SW 1271 (cell line): ENCODE results near the gene RPS6KA5.
"Not testable (repeated sequence)": the region's sequence is repeated elsewhere in the genome, so short reads cannot be mapped to it uniquely, and the experiment has no call there.

Experiments
- DNase-seq, 2 experiments: peaks; one replicate each; lab custom pipeline; 2025; lab: John Stamatoyannopoulos, UW

RPS6KA5 gene

GRCh38 chr14:91027561-91027960 lies 32.9 kb downstream of the RPS6KA5 start:
- DNase-seq, result no peak

DNA sequence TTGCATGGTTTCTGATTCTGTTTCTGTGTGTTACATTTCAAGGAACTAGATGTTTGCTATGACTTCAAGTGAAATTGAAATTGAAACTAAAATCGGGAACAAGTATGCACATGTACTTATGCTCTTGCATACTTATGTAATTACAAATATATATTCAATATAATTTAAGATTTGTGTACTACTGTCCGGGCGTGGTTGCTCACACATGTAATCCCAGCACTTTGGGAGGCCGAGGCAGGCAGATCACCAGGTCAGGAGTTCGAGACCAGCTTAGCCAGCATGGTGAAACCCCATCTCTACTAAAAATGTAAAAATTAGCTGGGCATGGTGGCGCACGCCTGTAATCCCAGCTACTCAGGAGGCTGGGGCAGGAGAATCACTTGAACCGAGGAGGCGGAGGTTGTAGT lies 37.8 kb downstream of the RPS6KA5 start:
- DNase-seq, result not testable (repeated sequence)

DNA sequence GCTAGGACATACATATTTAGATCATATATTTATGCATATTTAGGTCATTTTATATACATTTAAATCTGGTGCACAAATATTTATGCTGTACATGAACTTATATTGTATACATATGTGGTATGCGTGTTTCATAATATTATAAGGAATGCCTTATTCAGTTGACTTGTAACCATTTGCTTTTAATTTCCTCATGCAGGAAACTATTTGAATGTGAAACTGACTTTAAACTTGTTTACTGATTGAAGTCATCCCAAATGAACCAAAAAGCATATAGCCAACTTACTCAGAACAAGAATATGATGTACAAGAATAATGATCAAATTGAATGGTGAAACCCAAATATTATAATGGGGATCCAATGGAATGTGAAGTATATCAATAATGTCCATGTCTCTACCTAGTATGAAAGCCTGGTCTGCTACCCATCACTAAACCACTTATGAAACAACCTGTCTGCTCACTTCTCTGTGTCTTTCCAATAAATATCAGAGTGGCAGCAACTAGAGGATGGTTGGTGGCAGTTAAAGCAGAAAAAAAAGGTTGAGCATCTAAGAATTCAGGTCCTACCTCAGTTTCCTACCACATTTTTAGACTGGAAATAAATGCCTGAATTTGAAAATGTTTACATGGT lies 38.3 kb downstream of the RPS6KA5 start:
- DNase-seq, result no peak

GRCh38 chr14:91021115-91021514 lies 39.3 kb downstream of the RPS6KA5 start:
- DNase-seq, result no peak

- DNase-seq, result no peak
Measured at GRCh38 chr14:91019673-91020072, 40.8 kb downstream of the RPS6KA5 start.

- no peak for DNase-seq
Measured at GRCh38 chr14:91018481-91018880, 42.0 kb downstream of the RPS6KA5 start.

GRCh38 chr14:91016800-91017410 lies 43.5 kb downstream of the RPS6KA5 start:
- DNase-seq, result no peak

DNA sequence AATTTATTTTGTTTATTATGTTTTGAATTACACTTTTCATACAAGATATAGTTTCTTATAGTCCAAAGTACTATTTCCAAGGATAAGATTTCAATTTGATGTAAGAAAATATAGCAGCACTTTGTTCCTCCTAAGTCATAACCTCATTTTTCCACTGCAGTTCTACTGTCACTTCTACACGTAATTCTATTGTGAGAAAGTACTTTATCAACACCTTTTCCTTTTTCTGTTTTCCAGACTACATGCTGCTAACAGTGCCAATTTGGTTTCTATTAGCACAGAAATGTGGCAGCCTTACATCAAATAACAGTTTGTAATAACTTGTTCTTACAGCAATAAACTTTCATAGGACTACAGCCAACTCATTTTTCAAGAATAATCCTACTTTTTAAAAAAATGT lies 45.0 kb downstream of the RPS6KA5 start:
- no peak for DNase-seq

GRCh38 chr14:91012045-91012444 lies 48.4 kb downstream of the RPS6KA5 start:
- no peak for DNase-seq

DNA sequence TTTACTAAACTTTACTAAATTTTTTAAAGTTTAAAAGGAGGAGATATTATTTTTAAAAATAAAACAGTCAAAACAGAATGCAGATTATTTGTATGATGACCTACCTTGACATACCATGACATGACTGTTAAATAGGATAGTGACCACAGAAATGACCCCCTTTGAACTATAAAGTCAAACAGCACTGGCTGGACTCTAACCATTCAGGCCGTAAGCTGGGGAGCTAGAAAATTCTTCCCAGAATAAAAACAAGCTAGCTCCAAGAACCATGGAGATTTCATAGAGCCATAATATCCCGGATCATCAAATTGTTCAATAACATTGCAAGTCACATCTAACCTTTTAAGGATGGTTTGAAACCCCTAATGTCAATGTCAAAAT lies 50.3 kb downstream of the RPS6KA5 start:
- DNase-seq, result no peak

- DNase-seq, result no peak
Measured at GRCh38 chr14:91009501-91010152, 50.8 kb downstream of the RPS6KA5 start.

GRCh38 chr14:91008759-91009409 lies 51.6 kb downstream of the RPS6KA5 start:
- no peak for DNase-seq

GRCh38 chr14:91005716-91006115 lies 54.7 kb downstream of the RPS6KA5 start:
- DNase-seq, result no peak

DNA sequence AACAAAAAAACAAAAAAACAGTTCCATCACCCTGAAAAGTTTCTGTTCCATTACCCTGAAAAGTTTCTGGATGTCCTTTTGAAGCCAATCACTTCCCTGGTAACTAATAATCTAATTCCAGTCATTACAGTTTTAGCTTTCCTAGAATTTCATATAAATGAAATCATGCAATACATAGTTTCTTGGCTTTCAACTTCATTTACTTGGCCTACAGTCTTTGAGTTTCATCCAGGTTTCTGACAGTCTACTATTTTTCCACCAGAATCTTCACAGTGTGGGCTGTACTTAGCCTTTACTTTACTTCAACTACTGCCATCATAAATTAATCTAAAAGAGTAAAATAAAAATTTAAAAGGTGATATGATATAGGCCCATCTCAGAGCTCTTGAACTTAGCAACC lies 55.5 kb downstream of the RPS6KA5 start:
- DNase-seq, result no peak

- no peak for DNase-seq
Measured at GRCh38 chr14:90999299-90999698, 61.1 kb downstream of the RPS6KA5 start.

DNA sequence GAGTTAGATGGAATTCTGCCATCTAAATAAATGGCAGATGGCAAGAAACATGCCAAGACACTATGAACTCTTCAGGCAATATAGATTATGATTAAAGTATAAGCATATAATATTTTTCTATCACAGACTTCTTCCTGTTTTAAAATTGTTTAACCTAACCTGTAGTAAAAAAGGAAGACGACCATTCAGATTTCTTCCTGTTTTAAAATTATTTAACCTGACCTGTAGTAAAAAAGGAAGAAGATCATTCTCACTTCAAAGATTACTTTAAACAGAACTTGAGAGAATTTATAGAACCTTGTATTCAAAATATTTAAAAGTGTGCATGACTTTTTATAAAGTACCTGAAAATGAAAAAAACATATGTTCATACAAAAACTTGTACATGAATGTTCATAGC lies 63.5 kb downstream of the RPS6KA5 start:
- no peak for DNase-seq

- no peak for DNase-seq
Measured at GRCh38 chr14:90995785-90996184, 64.7 kb downstream of the RPS6KA5 start.

- no peak for DNase-seq
Measured at GRCh38 chr14:90993792-90994191, 66.6 kb downstream of the RPS6KA5 start.

DNA sequence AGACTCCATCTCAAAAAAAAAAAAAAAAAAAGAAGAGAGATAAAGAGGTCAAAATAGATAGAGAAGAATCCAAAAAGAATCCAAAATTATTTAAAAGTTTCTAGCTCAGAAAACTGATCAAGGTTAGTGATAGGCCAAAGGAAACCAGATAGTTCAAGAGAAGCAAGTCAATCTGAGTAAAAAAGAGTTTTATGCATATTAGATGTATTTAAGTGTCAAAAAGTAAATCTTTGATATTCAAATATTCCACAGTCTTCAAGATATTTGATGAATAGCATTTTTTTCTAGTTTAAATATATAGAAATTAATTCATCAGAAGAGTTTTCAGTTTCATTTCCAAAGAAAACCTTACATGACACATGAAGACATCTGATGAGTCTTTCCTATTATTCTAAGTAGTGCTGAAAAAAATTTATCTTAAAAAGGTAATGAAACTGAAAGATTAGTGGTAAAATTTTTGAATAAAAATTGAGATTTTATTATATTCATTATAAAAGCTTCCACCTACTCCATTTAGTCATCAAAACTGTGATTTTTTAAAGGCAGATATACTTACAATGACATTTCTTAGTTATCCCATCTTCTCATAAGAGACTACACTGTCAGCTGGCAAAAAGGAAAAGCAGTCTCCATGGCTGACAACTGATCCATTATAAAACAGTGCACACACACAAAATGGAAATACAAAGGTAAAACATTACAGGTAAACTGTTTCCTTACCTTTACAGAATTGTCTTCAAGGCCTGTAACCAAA lies 68.6 kb downstream of the RPS6KA5 start:
- DNase-seq, result no peak

DNA sequence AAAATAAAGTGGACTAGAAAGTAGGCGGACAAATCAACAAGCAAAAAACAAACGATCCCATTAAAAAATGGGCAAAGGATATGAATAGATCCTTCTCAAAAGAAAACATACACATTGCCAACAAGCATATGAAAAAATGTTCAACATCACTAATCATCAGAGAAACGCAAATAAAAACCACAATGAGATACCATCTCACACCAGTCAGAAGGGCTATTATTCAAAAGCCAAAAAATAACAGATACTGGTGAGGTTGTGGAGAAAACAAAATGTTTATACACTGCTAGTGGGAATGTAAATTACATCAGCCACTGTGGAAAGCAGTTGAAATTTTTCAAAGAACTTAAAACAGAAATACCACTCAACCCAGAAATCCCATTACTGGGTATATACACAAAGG lies 70.3 kb downstream of the RPS6KA5 start:
- no peak for DNase-seq

- no peak for DNase-seq
Measured at GRCh38 chr14:90987140-90987539, 73.3 kb downstream of the RPS6KA5 start.

DNA sequence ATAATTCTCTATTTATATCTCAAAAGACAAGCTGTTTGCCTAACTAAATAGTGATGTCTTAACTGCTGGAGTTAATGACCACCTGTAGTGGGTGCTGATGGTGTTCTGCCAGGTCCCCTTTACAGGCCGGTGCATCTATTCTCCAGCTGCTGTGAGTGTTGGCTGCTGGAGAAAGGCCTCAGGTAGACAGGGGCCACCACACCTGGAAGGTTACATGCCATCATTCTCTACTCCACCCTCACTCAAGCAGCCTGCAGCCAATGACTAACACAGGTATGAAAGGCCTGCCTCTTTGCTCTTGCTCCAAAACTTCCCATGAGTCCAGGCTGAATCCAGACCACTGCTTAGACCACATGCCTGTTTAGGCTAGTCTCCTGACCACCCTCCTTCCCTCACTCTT lies 73.9 kb downstream of the RPS6KA5 start:
- no peak for DNase-seq
